NCI-H2029 treated with DMSO at 0.1 percent for 48 hours (cell line): ENCODE measurements around the gene LYRM9.
"Not testable (repeated sequence)": the region's sequence is repeated elsewhere in the genome, so short reads cannot be mapped to it uniquely, and the experiment has no call there.

Experiments used
- DNase-seq: peaks from one replicate; lab custom pipeline; 2025; lab: John Stamatoyannopoulos, UW

LYRM9 gene

DNA sequence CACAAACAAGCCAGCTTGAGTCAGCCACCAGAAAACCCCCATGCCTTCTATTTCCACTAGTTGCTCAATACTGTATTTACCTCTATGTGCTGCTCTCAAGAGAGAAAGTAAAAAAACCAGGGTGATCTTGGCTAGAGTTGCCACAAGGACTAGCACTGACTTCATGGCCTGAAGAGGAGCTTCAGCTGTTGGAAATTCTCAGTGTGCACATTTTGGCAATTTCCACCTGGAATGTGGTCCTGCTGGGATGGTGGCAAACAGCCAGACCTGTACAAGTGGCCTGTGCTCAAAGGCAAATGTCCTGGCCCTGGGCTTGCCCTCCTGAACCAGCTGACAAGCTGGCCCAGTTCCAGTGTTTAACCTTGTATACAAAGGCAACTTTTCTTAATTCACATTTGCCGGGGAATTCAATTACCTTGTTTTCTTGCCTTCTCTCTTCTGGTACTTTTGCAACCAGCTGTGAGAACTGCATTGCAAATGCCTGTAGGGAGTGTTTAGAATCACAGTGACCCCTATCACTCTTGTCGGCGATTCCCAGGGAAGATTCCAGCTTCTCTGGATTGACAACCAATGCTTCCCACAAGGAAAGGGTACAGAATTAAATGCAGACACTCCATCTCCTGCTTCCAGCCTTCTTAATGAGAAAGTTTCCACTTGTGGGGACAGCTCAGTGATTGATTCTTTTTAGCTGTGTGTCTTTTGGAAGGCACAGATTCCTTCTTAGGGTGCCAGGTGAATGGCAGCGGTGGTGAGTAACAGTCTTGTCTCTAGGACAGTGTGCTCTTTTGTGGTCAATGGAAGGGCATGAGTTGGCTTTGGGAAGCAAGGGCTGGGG lies 53.4 kb downstream of the LYRM9 start:
- not testable (repeated sequence) for DNase-seq

DNA sequence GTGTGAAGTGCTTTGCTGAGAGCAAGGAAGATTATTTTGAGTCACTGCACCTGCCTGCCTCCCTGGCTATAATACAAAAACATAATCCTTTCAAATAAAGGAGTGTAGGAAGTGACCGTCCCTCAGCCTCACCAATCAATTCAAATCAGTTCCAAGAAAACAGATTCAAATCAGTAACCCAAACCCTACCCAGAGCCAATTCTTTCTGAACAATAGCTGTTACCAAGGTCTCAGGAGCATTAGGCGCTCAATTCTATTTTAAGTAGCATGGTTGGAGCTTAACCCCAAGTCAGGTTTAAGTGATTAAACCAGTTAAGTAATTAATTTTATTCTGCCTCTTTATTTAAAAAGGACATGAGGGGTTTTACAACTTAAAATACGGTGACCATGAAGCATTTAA lies 54.6 kb downstream of the LYRM9 start:
- not testable (repeated sequence) for DNase-seq

DNA sequence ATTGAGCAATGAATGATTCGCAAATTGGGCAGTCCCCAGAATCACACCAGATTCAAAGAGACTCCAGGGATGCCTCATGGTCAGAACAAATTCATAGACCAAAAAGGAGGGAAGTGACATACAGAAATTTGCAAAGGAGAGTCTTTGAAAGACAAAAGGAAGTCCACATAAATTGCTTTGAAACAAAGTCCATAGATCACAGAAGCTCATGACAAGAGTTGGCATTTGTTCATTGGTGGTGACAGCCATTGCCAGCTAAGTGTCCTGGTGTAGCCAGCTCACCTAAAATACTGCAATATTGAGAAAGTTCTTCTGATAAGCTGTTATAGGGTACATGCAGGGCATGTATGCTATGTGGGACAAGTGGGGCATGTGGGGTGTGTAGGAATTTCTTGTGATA lies 55.4 kb downstream of the LYRM9 start:
- not testable (repeated sequence) for DNase-seq

DNA sequence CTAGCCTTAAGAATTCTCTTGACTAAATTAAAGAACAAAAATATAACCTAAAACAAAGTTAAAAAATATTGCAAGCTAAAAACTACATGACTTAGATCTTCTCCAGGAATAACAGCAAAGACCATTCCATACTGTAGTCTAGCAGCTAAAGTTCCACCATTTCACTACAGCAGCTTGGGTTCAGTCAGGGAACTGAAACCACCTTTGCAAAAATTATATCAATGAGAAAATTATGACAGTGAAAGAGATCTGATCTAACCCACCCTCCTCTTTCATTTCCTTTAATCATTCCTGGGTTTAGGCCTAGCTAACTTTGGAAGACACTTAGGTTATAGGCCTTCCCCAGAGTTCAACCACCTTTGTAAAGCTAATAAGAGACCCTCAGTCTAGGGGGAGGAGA lies 56.5 kb downstream of the LYRM9 start:
- DNase-seq = no peak

DNA sequence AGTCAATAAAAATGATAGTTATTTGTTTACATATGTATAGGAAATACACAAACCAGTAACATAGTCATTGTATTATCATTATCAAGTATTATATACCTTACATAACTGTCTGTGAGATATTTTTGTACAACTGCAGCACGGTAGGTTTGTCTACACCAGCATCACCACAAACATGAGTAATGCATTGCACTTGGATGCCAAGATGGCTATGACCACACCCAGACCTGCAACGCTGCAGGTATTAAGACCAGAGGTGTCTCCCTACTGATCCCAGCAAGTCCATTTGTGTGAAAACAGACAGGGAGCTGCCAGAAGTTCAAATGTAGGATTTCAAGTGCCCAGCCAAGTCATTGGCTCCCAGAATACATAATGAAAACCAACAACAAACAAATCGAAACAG lies 58.6 kb downstream of the LYRM9 start:
- DNase-seq = no peak

DNA sequence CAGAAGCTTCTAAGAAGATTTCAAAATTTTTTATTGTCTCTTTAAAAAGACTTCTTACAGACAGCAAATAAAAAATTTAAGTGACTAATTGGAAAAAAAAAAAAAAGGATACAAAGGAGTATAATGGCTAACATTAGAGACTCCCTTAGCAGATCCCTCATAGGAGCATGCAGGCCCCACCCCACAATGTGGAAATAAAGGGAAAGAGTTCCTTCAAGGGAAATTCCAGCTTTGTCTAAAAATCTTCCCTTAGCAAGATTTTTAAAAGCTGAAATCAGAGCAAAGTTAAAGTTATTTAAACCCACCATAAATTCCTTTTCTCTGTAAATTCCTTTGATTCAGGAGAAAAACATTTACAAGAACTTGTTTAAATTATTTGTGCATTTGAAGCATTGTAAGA lies 60.3 kb downstream of the LYRM9 start:
- no peak for DNase-seq

DNA sequence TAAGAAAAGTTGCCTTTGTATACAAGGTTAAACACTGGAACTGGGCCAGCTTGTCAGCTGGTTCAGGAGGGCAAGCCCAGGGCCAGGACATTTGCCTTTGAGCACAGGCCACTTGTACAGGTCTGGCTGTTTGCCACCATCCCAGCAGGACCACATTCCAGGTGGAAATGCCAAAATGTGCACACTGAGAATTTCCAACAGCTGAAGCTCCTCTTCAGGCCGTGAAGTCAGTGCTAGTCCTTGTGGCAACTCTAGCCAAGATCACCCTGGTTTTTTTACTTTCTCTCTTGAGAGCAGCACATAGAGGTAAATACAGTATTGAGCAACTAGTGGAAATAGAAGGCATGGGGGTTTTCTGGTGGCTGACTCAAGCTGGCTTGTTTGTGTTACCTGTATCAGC lies 63.3 kb downstream of the LYRM9 start:
- DNase-seq = not testable (repeated sequence)

DNA sequence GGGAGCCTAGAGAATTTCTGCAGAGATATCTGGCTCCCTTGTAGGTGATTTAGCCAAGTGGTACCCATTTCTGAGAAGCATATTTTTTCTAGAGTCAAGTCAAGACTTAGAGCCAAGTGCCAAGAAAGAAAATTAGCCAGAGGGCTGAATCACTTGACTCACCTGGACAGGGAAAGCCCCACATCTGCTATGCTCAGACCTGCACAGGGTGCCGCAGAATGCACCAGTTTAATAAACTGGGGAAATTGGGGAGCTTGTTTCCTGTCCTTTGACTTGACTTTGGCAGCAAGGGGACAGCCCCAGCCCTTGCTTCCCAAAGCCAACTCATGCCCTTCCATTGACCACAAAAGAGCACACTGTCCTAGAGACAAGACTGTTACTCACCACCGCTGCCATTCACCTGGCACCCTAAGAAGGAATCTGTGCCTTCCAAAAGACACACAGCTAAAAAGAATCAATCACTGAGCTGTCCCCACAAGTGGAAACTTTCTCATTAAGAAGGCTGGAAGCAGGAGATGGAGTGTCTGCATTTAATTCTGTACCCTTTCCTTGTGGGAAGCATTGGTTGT lies 63.9 kb downstream of the LYRM9 start:
- not testable (repeated sequence) for DNase-seq
